RPMI7951 (cell line): ENCODE data around the gene LHFPL6. TPM values are rescaled to one million over a fixed set of nuclear protein-coding genes. Genes with fewer than 3 reads are reported as not detected.

Source experiments
- DNase-seq: peaks from one replicate; pipeline ENCODE4 v3.0.0-alpha.2; 2012; ENCODE audit warnings: low read depth
- total RNA-seq: library from RNA; depleted of rRNA; stranded (reverse); fragments of >200 nt; shearing (Covaris generic); gene quantifications from 2 replicates; pipeline ENCODE4 v1.2.3, GENCODE V29; 2014

The LHFPL6 gene
- total RNA-seq, 1 experiment from 2014 or later: 34.7 TPM

DNA sequence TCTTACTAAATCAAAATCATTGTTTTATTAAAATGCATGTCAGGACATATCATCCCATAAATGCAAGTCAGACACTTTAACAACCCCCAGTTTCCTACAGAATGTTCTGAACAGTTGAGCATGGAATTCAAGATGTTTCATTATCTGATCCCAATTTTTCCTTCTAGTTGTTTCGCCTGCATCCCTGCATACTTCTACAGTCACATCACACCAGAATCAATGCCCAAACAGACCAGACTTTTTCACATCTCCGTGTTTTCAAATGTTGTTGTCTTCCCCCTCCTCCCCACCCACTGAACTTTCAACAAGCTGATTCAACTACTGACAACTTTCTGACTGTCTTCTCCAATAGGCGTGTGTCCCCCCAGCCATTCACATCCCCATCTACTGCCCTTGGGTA, 48.6 kb downstream of the LHFPL6 start:
- no peak for DNase-seq

DNA sequence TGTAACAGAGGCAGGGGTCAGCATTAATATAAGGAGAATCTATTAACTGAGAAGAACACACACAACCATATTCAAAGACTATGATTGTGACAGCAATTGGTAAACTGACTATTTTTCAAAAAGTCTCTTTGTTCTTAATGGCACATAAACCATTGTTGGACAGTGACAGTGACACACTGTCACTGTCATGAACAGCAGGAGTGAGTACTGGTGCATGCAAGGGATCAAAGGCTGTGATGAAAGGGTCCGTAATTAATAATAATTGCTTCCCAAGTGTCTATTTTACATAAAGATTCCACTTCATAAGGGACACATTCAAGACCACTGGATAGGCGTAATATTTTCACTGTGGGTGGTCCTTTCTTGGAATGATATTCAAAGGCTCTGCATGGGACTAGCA, 50.7 kb downstream of the LHFPL6 start:
- DNase-seq: no peak

DNA sequence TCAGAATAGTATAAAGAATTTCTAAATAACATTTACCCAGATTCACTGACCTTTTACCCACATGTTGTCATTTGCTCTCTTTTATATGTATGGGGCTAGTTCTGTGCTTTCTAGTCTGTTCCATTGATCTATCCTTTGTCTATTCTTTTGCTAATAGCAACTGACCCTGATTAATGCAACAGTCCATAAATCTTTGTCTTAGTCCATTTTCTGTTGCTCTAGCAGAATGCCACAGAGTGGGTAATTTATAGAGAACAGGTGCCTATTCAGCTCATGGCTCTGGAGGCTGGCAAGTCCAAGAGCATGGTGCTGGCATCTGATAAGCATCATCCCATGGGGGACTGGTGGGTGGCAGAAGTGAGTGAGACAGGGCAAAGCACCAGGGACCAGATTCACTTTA, 52.1 kb downstream of the LHFPL6 start:
- DNase-seq: no peak

DNA sequence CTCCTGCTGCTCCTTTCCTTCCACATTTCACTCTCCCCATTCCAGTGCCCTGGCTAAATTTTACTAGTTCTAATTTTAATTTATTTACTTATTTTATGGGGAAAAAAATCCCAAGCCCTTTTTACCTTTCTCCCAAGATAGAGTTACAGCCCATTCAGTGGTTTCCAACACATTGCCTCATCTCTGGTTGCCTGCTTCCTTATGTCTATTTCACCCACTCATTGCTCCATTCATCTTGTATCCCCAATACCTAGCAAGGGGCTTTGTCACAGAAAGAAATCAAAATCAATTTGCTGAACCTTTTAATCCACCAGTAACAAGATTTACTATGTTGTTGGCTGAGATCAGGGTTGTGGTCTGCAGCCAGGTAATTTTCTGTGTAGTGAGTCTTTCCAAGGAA, 55.9 kb downstream of the LHFPL6 start:
- no peak for DNase-seq

DNA sequence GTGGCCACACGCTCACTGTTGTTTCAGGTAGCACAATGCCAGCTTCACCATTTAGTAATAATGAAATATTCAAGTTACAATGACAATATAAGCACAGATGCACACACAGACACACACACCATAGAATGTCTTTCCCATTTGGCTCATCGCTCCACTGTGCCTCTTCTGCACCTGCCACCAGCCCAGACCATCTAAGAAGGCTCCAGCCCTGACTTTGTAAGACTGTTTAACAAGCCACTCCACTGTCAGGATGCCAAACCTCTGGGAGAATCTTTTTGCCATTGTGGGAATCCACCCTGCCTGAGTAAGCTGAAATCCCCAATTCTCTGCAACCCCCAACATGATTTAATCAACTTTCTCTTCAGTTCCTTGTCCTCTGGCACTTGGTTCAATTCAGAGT, 60.6 kb downstream of the LHFPL6 start:
- DNase-seq: no peak

DNA sequence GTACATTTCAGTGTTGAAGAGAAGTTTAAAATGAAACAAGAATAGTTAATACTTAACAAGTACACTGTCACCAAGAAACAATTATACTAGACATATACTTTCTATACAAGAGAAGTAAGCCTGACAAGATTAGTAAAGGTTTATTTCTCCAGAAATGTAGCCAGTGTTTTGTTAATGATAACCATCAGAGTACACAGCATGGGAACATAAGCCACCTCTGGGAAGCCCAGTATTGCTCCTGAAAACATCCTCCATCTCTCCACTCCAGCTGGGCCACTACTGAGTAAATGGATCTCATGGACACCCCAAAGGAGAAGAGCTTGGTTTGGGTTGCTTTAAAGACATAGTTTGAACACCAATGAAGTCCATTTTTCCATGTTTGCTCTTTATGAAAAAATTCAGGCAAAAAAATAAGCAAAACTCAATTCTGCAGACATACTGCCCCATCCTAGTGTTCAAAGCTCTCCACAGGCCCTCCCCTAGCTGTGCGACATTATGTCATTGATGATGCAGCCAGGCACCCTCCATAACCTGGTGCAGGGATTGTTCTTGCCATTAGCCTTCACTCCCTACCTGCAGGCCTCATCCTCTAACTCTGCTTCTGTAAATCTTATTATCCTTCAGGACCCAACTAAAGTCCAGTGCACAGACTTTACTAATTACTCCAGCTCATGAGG, 61.9 kb downstream of the LHFPL6 start:
- no peak for DNase-seq

DNA sequence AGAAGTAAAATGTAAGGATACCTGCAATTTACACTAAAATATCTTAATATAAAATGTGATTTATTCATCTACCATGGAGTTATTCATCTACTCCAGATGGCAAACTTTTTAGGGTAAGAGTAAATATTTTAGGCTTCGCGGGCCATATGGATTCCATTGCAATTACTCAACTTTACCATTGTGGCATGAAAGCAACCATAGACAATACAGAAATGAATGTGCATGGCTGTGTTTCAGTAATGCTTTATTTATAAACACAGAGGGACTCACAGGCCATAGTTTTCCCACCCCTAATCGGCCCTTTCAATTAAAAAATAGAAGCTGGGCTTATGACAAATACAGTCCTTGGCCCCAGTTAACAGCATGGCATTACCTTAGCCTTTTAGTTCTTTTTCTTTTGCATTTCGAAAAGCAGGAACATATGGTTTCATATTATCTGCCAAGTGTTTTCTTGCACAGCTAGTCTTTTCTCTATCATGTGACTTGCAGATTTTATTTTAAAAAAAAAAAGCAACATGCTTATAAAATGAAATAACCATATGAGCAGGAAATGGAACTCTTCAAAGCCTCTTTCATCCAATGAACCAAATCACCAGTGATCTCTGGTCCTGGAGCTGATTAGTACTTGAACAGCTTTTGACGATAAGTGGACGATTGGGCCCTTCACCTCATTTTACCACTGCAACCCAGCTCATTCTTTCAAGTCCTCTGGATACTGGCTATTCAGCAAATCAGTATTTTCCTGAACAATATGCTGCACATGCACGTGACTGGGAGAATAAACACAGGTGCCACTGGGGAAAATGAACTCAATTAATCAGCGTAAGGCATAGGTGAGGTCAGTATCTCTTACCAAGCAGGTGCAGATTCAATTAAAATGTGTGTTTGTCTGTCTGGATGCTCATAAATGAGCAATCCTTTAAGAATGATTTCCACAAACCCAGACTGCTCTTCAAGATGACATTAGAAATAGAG, 63.9 kb downstream of the LHFPL6 start:
- peak; percentile 65 for DNase-seq

DNA sequence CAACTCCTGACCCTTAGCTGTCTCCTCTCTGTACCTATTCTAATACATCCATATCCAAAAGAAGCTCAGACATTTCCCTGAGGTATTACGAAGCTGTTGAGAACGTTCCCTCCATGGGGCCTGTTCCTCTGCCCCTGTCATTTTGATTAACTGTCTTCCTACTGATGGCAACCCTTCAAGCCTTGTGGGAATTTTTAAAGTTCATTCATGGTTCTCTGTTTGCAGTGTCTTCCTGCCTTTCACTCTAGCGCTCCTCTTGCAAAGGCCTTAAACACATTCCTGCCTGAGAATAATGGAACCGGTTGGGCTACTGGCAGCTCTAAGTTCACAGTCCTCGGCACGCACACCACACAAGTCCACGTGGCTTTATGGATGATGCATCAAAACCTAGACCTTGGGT, 66.1 kb downstream of the LHFPL6 start:
- peak; percentile 57 for DNase-seq

DNA sequence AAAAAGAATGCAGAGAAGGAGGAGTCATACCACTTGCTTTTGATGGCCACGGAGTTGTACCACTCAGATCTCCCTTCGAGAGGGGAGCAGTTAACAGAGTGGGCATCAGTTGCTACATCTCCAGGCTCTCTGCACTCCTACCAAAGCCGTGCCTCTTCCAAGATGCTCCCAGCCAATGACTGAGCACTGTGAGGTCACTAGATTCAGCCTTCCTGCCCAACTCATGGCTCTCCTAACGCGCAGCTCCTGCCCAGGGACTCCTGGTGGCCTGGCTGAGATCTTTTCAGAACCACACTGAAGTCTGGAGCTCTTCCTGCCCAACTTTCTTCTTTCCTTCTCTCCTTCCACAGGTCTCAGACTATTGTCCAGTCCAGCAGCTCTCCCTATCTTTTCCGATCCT, 66.7 kb downstream of the LHFPL6 start:
- DNase-seq: no peak

DNA sequence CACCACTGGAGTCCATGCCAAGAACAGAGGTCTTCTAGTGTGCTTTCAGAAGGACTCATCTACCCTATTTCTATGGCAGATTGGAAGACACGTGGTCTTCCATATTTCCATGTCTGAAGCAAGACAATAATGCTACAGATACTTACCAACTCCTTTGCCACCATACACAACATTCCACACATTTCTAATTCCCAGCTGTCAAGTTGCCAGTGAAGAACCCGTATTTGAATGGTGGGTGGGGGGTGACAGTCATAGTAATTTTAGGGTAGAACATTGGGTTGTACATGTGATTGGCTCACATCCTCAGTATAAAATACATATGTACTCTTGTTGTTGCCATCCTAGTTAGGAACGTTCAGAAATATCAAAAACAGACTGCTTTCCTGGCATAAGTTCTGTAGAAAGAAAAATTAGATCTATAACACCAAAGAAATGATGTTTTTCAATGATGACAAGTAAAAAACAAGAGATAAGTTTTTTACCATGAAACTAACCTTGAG, 69.3 kb downstream of the LHFPL6 start:
- DNase-seq: no peak

DNA sequence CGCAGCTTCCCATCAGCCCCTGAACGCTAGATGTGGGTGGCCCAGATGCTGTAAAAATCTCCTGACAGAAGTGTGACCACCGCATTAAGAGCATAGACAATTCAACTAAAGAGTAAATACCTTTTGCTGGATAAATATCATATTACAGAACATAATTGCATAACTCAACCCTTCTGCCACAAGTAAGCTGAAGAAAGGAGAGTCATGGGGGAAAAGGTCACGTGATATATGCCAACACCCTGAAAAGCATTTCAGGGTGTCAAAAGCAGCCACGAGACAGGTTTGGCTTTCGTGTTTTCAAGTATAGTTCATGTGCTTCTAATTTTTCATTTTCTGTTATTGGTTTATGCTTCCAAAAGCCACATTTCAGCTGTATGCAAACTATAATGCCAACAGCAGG, 71.3 kb downstream of the LHFPL6 start:
- DNase-seq: peak; percentile 14

DNA sequence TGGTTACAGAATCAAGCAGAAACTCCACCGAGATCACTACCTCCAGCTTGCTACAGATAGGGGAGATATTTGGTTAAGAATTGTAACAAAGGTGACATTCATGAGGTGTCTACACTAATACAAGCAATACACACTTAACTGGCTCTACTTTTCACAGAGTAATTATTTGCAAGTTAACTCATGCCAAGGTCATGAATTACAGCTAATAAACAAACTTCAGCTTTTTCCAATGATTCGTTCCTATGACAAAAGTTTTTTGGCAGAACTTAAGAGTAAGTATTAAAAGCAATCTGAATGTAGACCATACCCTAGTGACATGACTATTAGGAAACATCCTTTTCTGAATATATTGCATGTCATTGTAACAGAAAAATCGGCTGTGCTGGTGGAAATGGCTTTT, 72.1 kb downstream of the LHFPL6 start:
- no peak for DNase-seq

DNA sequence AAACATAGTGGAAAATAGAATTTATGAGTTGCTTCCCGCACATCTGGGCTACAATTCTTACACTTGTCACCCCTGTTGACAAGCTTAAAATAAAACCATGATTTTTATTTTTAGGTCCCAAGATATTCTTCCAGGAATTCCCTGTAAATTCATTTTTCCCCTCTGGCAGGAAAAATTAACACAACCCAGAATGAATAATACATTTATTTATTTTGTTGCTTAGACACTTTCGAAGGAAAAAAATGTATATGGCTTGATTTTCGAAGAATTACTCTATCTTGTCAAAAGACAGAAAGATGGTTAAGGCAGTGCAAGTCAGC, 74.4 kb downstream of the LHFPL6 start:
- no peak for DNase-seq

DNA sequence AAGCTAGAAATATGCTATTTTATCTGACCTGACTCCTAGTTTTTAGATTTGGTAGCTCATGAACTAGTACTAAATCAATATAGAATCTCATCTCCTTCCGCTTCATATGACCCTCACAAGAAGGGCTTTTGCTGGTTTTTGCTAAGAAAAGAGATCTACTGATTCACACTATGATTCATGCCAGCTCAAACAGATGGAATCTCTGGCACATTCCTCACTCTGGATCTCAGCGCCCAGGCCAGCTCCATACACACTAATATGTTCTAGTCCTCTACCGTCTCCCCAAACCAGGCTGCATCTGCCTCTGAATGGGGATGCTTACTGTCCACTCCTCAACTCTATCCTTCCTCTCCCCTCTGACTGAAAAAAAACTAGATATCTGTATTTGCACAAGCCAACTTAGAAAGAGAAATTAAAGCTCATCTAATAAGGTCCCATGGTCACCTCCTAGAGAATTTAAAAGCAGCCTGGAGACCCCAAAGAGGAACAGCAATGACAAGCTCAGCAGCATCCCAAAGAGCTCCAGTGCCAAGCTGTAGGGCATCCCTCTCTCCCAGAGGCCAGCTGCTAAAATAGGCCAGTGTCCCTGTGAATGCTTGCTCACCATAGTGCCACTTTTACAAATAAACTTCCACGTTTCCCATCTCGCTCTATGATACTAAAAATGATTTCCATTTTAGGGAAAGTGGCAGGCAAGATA, 74.9 kb downstream of the LHFPL6 start:
- DNase-seq: peak; percentile 90

DNA sequence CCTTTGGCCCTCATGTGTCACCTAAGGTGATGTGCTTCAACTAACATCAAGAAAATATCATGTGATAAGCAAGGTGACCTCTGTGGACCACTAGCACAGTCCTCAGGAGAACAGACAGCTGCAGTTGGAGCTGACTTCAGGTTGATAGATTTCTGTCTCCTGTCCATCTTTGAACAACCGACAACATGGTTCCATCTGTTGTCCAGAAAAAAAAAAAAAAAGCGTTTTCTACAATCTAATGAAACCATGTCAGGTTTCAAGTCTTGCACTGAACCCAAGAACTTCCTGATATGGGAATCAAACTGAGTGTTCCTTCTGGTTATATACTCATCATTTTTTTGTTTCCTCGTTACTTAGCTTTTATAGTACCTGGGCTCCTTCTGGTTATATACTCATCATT, 75.7 kb downstream of the LHFPL6 start:
- DNase-seq: no peak

DNA sequence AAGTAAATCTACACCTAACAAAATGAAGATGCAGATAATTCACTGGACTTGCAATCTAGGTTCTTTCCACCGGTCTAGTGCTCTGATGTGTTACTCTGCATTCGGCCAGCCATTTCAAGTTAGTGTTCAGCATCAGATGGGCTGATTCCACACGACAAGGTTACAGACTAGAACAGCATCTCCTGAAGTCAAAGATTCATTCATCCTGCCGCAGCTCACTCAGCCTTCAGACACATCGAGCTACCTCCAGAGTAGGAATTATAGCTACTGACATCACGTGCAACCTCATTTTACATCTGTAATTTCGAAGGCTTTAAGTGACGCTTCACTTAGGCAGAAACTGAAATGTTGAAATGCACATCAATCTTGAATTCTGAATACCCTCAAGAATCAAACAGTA, 76.5 kb downstream of the LHFPL6 start:
- DNase-seq: no peak

DNA sequence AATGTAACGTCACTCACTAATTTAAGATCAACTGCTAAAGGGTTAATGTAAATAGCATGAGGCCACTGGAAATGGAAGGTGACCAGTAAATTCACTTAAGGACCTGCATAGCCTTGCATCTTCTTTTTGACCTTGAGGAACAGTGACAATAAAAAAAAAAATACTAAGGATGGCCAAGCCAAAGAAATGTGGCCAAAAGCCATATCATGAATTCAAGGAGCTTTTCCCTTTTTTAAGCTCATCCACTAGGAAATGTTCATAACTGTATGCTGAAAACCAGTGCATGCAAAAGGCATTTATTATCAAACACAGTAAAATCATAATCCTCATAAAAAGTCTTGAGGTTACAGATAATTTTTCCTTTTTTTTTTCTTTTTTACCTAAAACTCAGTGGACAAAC, 77.5 kb downstream of the LHFPL6 start:
- no peak for DNase-seq

DNA sequence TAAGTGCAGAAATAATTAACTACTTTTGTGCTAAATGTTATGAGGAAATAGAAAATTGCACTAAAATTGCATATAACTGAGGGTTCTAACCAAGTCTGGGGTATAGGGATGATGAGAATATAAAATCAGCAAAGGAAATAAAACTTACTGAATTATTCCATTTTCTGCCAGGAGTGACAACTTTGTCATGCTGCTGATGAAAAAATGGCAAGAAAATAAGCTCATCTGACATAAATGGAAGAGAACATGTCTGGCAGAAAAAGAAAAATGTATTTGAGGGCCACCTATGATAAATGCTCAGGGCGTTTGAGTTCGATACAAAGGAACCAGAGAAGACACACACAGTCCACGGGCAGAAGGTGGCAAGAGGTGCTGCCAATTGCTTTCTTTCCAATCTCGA, 78.2 kb downstream of the LHFPL6 start:
- no peak for DNase-seq

DNA sequence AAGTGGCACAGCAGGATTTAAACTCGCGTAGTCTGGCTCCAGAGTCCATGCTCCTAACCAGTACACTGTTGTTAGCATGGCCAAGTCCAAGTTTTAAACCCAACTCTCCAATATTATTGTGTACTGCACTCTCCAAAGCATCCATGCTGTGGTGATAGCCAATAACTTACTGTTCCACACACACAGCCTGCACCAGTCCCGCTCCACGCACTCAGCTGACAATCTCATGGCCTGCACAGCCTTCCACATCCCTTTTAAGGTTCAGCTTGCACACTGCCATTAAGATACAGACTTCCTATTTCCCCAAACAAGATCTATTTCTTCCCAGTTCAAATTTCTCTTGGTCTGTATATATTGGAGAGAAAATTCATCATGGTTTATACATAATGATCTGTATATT, 80.7 kb downstream of the LHFPL6 start:
- no peak for DNase-seq

DNA sequence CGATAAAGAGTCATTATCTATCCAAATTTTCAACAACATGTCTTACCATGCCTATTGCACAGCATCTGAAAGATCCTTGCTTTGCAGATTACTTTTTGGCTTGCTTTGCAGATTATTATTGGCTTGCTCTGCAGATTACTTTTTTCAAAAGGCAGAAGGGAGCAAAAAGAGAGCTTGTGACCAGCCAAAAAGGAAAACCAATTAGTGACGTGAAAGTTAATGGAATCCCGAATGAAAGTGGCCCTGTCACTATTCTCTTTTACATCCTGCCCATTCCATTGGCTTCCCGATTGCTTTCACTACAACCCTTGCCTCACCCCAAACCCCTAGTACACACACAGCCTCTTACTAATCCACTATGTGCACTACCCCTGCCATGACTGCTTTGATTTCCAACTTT, 81.3 kb downstream of the LHFPL6 start:
- no peak for DNase-seq

DNA sequence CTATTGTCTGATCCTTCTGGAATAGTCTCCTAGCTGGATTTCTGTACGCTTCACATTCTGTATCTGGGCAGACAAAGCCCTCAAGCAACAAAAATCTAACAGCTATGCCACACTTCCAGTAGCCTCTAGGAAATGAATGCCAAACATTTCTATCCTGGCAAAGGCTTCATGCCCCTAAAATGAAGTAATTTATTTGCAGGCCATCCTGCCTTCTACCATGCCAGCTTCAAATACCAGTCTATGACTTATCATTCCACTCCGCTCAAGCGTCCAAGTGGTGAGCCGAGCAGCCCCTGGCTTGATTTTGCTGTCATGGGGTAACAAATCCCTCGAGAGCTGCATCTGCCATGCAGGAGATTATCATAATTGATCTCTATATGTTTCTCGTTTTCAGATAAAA, 86.9 kb downstream of the LHFPL6 start:
- DNase-seq: no peak

DNA sequence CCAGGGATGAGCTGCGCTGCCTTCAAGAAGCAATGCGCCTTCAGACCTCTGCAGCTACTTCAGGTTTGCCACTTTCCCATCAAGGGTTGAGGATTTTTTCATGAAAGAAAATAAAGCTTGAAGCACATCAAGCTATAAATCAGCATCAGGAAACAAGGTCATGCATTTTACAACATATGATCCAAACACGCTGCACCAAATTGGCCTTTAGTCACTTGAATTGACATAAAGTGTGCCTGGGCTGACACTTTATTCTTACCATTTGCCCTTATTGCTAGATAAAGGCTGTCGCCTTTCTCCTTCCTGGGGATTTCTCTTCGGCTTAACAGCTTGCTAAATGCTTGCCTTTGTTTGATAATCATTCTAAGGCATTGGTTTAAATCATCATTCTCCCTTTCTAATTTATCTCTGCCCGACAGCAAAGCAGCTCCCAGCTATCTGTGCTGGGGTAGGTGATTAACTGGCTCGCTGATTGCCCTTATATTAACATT, 87.7 kb downstream of the LHFPL6 start:
- no peak for DNase-seq
